IgD-negative memory B cell (primary cell): ENCODE data around the gene CCDC152. TPM values are rescaled to one million over a fixed set of nuclear protein-coding genes. Genes with fewer than 3 reads are reported as not detected.
A peak's percentile ranks its signal among the peaks of the same experiment; 100 is the strongest.
"Not testable (repeated sequence)": the region's sequence is repeated elsewhere in the genome, so short reads cannot be mapped to it uniquely, and the experiment has no call there.

Experiments used
- H3K27ac Mint-ChIP-seq, 3 donors: one replicate each; pipeline ENCODE4 v1.8.0; 2020 to 2022; ENCODE audit warnings: mild to moderate bottlenecking in 3 of 3, mixed read lengths in 3 of 3, moderate library complexity in 1 of 3
- H3K27me3 Mint-ChIP-seq: one replicate; pipeline ENCODE4 v1.8.0; 2021; ENCODE audit warnings: mixed read lengths
- H3K36me3 Mint-ChIP-seq: one replicate; pipeline ENCODE4 v1.8.0; 2020; ENCODE audit warnings: mild to moderate bottlenecking, mixed read lengths
- H3K4me1 Mint-ChIP-seq, 3 donors: one replicate each; pipeline ENCODE4 v1.8.0; 2020 to 2022; ENCODE audit warnings: mixed read lengths in 3 of 3, mild to moderate bottlenecking in 1 of 3
- H3K4me3 Mint-ChIP-seq, 4 donors: one replicate each; pipeline ENCODE4 v1.8.0; 2020 to 2022; ENCODE audit warnings: mild to moderate bottlenecking in 4 of 4, mixed read lengths in 4 of 4, moderate library complexity in 3 of 4
- H3K9me3 Mint-ChIP-seq, 3 donors: one replicate each; pipeline ENCODE4 v1.8.0; 2020 to 2021; ENCODE audit warnings: mixed read lengths in 3 of 3, mild to moderate bottlenecking in 1 of 3
- polyA plus RNA-seq: library from polyadenylated mRNA; unstranded; fragments of 300-500 nt; fragmentation: Illumina TruSeq; gene quantifications from one replicate; pipeline ENCODE4 v1.2.3, GENCODE V29; 2021

CCDC152 gene
- polyA plus RNA-seq, 1 donor from 2014 or later: 1.2 TPM

DNA sequence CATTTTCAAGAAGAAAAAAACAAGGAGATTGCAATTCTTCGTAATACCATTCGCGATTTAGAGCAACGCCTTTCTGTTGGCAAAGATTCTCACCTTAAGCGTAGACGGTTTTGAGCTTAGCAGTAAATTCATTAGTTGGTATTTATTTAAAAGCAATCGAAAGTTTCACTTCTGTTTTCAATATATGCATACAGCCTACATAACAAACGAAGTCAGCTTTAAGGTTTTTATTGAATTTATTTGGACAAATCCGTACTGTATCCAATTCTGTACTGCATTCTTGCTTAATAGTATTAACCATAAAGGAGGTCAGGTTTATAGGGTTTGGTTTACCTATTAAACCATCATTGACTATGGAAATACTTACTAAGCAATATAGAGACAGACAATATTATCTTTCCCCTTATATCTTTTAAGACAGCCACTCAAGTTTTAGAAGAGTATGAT is 43.1 kb downstream of the CCDC152 start:
- no peaks in the 10 kb centered on the region for H3K27me3 Mint-ChIP-seq
- H3K36me3 Mint-ChIP-seq: no peaks in the 10 kb centered on the region
- peaks cover 0 to 5% (median 2%) of the 10 kb centered on the region in 3 donors for H3K9me3 Mint-ChIP-seq
- H3K27ac Mint-ChIP-seq: no peak overlapping the region
- H3K4me3 Mint-ChIP-seq: no peak overlapping the region
- no peaks in the 10 kb centered on the region for H3K4me1 Mint-ChIP-seq

GRCh38 chr5:42800748-42801330 is 44.2 kb downstream of the CCDC152 start:
- H3K4me3 Mint-ChIP-seq: no peak overlapping the region
- H3K9me3 Mint-ChIP-seq: peaks cover 0 to 5% (median 2%) of the 10 kb centered on the region in 3 donors
- no peaks in the 10 kb centered on the region for H3K4me1 Mint-ChIP-seq
- H3K27me3 Mint-ChIP-seq: no peaks in the 10 kb centered on the region
- H3K36me3 Mint-ChIP-seq: no peaks in the 10 kb centered on the region
- H3K27ac Mint-ChIP-seq: no peak overlapping the region

GRCh38 chr5:42801516-42802166 is 45.0 kb downstream of the CCDC152 start:
- H3K4me1 Mint-ChIP-seq: no peaks in the 10 kb centered on the region
- no peaks in the 10 kb centered on the region for H3K27me3 Mint-ChIP-seq
- no peaks in the 10 kb centered on the region for H3K36me3 Mint-ChIP-seq

GRCh38 chr5:42804717-42805339 is 48.2 kb downstream of the CCDC152 start:
- Mint-ChIP-seq H3K4me1 (no peaks in the 10 kb centered on the region), H3K9me3 (no peaks in the 10 kb centered on the region), H3K27me3 (no peaks in the 10 kb centered on the region), H3K27ac (no peak overlapping the region), H3K36me3 (no peaks in the 10 kb centered on the region), H3K4me3 (no peak overlapping the region)

More at GRCh38 chr5:42801516-42802166, 45.0 kb downstream of the CCDC152 start:
- Mint-ChIP-seq H3K9me3 (peaks cover 0 to 5% (median 2%) of the 10 kb centered on the region in 3 donors), H3K27ac (no peak overlapping the region), H3K4me3 (no peak overlapping the region)

GRCh38 chr5:42806004-42806700 is 49.5 kb downstream of the CCDC152 start:
- Mint-ChIP-seq H3K27ac (no peak overlapping the region), H3K9me3 (no peaks in the 10 kb centered on the region), H3K4me1 (no peaks in the 10 kb centered on the region), H3K27me3 (peaks cover 1% of the 10 kb centered on the region), H3K4me3 (peak overlapping the region in 1 of 4 donors; percentile 37), H3K36me3 (peaks cover under 1% of the 10 kb centered on the region)

GRCh38 chr5:42806701-42807262 is 50.2 kb downstream of the CCDC152 start:
- Mint-ChIP-seq H3K27ac (no peak overlapping the region), H3K9me3 (no peaks in the 10 kb centered on the region), H3K27me3 (peaks cover 1% of the 10 kb centered on the region), H3K4me3 (no peak overlapping the region), H3K4me1 (no peaks in the 10 kb centered on the region), H3K36me3 (peaks cover 3% of the 10 kb centered on the region)

- H3K4me1 Mint-ChIP-seq: no peaks in the 10 kb centered on the region
- peaks cover 1% of the 10 kb centered on the region for H3K27me3 Mint-ChIP-seq
- no peaks in the 10 kb centered on the region for H3K9me3 Mint-ChIP-seq
- no peak overlapping the region for H3K4me3 Mint-ChIP-seq
- H3K27ac Mint-ChIP-seq: no peak overlapping the region
- H3K36me3 Mint-ChIP-seq: peaks cover 3% of the 10 kb centered on the region
These were observed 51.3 kb downstream of the CCDC152 start for GRCh38 chr5:42807722-42808447.

DNA sequence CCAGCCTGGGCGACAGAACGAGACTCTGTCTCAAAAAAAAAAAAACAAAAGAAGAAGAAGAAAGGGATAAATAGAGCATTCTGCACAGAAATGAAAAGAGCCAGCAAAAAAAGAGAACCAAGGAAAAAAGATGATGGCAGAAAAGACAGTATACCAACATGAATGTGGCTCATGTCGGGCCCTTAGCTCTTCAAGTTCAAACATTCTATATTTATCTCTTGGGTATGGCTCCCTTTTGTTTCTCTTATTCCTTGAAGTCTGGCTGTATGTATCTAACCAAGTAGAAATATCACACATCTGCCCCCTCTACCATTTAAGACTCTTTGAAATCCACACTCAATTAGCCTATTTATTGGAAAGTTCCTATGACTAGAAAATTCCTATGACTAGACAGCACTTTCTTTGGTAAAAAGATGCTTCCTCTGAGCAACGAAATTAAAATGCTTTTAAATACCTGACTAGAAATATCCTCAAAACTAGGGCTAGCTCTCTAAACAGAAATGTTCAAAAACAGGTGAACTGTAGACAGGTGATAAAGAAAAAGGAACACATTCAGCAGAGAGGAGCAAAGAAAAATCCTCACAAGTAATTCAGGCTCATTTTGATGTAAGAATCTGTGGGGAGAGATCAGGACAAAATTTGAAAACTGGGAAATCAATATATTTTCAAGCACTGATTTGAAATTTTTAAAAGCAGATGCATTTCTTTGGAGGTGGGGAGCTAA is 52.4 kb downstream of the CCDC152 start:
- H3K4me1 Mint-ChIP-seq: no peaks in the 10 kb centered on the region
- no peak overlapping the region for H3K4me3 Mint-ChIP-seq
- peaks cover 1% of the 10 kb centered on the region for H3K27me3 Mint-ChIP-seq
- H3K36me3 Mint-ChIP-seq: peaks cover 3% of the 10 kb centered on the region
- no peak overlapping the region for H3K27ac Mint-ChIP-seq
- no peaks in the 10 kb centered on the region for H3K9me3 Mint-ChIP-seq

GRCh38 chr5:42810834-42811590 is 54.4 kb downstream of the CCDC152 start:
- Mint-ChIP-seq H3K36me3 (peaks cover 3% of the 10 kb centered on the region), H3K27me3 (peaks cover 1% of the 10 kb centered on the region), H3K27ac (no peak overlapping the region), H3K4me3 (no peak overlapping the region), H3K9me3 (no peaks in the 10 kb centered on the region), H3K4me1 (no peaks in the 10 kb centered on the region)

DNA sequence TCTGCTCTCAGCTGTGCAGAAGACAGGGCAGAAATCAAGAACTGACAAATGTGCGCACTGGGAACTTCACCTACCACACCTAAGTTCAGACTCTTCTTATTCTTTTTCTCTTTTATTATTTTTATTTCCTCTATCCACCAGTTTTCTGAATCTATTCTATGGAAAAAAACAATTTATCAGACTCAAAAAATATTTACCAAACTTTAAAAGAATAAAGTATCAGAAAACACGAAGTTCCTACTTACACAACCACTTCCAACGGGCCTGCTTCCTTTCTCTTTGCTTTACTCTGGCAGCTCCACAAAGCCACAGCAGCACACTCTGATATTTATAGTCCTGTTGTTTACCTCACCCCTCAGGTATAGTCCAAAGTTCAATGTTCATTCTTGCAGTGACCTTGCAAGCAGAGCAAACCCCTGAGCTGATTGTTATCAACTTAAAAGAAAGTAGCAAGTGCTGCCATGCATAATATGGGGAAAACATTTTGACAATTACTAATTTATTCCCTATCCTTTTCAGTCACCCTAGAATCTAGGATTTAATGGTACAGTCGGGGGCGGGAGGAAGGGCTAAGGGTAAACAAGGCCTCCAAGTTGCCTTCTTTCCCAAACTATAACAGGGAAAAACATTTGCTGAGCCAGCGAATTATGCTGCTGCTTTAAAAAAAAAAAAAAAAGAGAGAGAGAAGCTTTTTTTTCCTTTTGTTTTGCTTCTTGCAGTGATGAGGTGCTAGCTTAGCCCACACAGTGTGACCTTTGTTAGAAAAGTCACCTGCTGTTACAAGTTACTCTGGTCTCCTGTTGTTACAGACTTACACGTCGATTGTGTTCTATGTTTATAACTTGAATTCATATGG is 55.2 kb downstream of the CCDC152 start, which contains the start of gene SELENOP:
TSS of gene SELENOP (minus strand) at position 302 of the 856 bp plus-strand sequence. CDS start 3,539 bp downstream, outside the sequence.
- Mint-ChIP-seq H3K27me3 (peaks cover 1% of the 10 kb centered on the region), H3K27ac (no peak within 1 kb of the TSS), H3K4me1 (no peaks in the 10 kb centered on the region), H3K36me3 (peaks cover 3% of the 10 kb centered on the region), H3K9me3 (no peaks in the 10 kb centered on the region), H3K4me3 (no peak within 1 kb of the TSS)

GRCh38 chr5:42812620-42813019 is 56.0 kb downstream of the CCDC152 start:
- no peaks in the 10 kb centered on the region for H3K9me3 Mint-ChIP-seq
- H3K36me3 Mint-ChIP-seq: peaks cover 3% of the 10 kb centered on the region
- no peak overlapping the region for H3K27ac Mint-ChIP-seq
- peaks cover 1% of the 10 kb centered on the region for H3K27me3 Mint-ChIP-seq
- H3K4me3 Mint-ChIP-seq: no peak overlapping the region
- H3K4me1 Mint-ChIP-seq: no peaks in the 10 kb centered on the region

DNA sequence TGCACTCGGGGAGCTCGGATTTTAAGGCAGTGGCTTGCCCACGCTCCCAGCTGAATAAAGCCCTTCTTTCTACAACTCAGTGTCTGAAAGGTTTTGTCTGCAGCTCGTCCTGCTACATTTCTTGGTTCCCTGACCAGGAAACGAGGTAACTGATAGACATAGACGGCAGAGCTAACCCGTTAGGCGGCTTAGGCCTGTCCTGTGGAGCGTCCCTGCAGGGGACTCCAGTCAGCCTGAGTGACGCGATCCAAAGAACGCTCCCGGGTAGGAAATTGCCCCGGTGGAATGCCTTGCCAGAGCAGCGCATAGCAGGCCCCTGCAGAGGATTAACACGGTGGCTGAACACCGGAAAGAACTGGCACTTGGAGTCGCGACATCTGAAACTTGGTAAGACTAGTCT is 56.9 kb downstream of the CCDC152 start:
- Mint-ChIP-seq H3K4me1 (no peaks in the 10 kb centered on the region), H3K27ac (no peak overlapping the region), H3K27me3 (peaks cover 1% of the 10 kb centered on the region), H3K4me3 (no peak overlapping the region), H3K9me3 (no peaks in the 10 kb centered on the region), H3K36me3 (peaks cover 3% of the 10 kb centered on the region)

GRCh38 chr5:42816546-42816945 is 59.9 kb downstream of the CCDC152 start:
- not testable (repeated sequence) for H3K36me3 Mint-ChIP-seq, H3K27me3 Mint-ChIP-seq

More at GRCh38 chr5:42816546-42816945, 59.9 kb downstream of the CCDC152 start:
- H3K4me1 Mint-ChIP-seq, H3K4me3 Mint-ChIP-seq, H3K9me3 Mint-ChIP-seq, H3K27ac Mint-ChIP-seq: not testable (repeated sequence)
